GM19395 (cell line): ENCODE measurements around the gene RPS6KC1.
A peak's percentile ranks its signal among the peaks of the same experiment; 100 is the strongest.
"Not testable (repeated sequence)": the region's sequence is repeated elsewhere in the genome, so short reads cannot be mapped to it uniquely, and the experiment has no call there.

Experiments used
- ATAC-seq: cut with Tn5 transposase; IDR thresholded peaks from one replicate; pipeline ENCODE4 v1.9.1; 2021; ENCODE audit warnings: mild to moderate bottlenecking, moderate library complexity; ENCODE audit not compliant: unreplicated experiment

RPS6KC1 gene

GRCh38 chr1:213201380-213202155 lies 150.5 kb downstream of the RPS6KC1 start:
- no peak for ATAC-seq

GRCh38 chr1:213211201-213211600 lies 160.2 kb downstream of the RPS6KC1 start:
- ATAC-seq: no peak

GRCh38 chr1:213219076-213219475 lies 168.0 kb downstream of the RPS6KC1 start:
- ATAC-seq: not testable (repeated sequence)

GRCh38 chr1:213221209-213221608 lies 170.2 kb downstream of the RPS6KC1 start:
- ATAC-seq: no peak

GRCh38 chr1:213227458-213227857 lies 176.4 kb downstream of the RPS6KC1 start:
- no peak for ATAC-seq

- no peak for ATAC-seq
These were observed 180.8 kb downstream of the RPS6KC1 start for GRCh38 chr1:213231795-213232231.

GRCh38 chr1:213242883-213243282 lies 191.8 kb downstream of the RPS6KC1 start:
- no peak for ATAC-seq

GRCh38 chr1:213244664-213245091 lies 193.6 kb downstream of the RPS6KC1 start:
- ATAC-seq: peak; percentile 67

GRCh38 chr1:213245260-213245910 lies 194.3 kb downstream of the RPS6KC1 start:
- ATAC-seq: no peak

- ATAC-seq: no peak
These were observed 196.0 kb downstream of the RPS6KC1 start for GRCh38 chr1:213247038-213247437.

- no peak for ATAC-seq
These were observed 198.4 kb downstream of the RPS6KC1 start for GRCh38 chr1:213249395-213249794.

GRCh38 chr1:213250041-213250440 lies 199.0 kb downstream of the RPS6KC1 start:
- no peak for ATAC-seq

- ATAC-seq: no peak
These were observed 199.4 kb downstream of the RPS6KC1 start for GRCh38 chr1:213250446-213250845.

GRCh38 chr1:213251972-213252371 lies 200.9 kb downstream of the RPS6KC1 start:
- ATAC-seq: no peak

GRCh38 chr1:213256438-213257087 lies 205.5 kb downstream of the RPS6KC1 start:
- ATAC-seq: peak; percentile 83

GRCh38 chr1:213260311-213261075 lies 209.5 kb downstream of the RPS6KC1 start:
- no peak for ATAC-seq

- ATAC-seq: no peak
These were observed 213.5 kb downstream of the RPS6KC1 start for GRCh38 chr1:213264531-213264930.

- no peak for ATAC-seq
These were observed 216.1 kb downstream of the RPS6KC1 start for GRCh38 chr1:213266983-213267772.

GRCh38 chr1:213268221-213268620 lies 217.2 kb downstream of the RPS6KC1 start:
- no peak for ATAC-seq

GRCh38 chr1:213269829-213270228 lies 218.8 kb downstream of the RPS6KC1 start:
- ATAC-seq: no peak
